Measurements from ENCODE around the gene CD163.
"Not testable (repeated sequence)": the region's sequence is repeated elsewhere in the genome, so short reads cannot be mapped to it uniquely, and the experiment has no call there.

CD163 gene

DNA sequence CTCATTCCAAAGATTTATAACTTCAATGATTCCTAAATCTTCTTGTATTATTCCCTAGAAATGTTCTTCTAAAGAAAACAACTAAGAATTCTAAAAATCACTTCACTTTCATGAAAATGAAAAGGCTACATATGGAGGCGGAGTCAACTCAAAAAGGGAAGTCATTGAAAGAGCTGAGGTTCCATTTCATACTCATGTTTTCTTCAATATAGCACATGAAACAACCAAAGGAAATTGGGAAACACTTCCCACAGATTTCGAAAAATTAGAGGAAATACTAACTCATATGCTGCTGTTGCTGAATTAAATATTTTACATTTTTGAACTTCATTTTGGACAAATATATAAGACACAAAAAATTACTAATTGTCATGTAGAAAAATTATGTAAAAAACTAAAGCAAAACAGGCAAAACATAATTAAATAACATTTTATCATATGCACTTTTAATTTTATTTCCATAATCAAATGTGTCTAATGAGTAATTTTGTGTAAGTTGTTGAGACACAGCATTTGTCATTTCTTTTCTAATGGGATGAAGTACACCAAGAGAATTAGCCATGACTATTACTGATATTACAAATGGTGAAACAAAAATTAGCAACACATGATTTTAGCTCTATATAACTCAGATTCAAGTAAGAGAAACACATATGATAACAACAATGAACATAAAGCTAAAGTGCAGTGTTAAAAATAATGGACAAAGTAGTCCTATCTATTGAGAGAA lies at the start of gene CD163:
CD163 (minus strand) TSS at position 92 of the 730 bp plus-strand sequence; CDS start at position 5, 87 bp downstream.
- DNase-seq (ENCODE audit: low read depth), result no peak

DNA sequence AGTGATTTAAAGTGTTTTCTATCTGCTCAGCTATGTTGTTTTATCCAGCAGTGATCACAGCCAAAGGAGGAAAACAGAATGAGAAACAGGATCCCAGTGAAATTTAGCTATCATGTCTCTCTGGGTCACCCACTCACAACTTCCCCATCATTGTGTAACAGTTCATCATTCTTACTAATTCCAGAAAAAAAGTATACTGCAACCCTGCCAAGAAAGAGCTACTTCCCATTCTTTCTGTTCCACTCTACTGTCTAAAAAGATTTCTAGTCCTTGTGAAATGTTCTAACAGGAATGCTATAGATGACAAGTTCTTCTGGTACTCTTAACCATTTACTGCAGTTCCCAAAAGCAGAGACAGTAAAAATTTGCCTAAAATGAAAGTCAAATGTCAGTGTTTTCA lies 39.2 kb upstream of the CD163 start:
- DNase-seq (ENCODE audit: low read depth), result peak; percentile 66

DNA sequence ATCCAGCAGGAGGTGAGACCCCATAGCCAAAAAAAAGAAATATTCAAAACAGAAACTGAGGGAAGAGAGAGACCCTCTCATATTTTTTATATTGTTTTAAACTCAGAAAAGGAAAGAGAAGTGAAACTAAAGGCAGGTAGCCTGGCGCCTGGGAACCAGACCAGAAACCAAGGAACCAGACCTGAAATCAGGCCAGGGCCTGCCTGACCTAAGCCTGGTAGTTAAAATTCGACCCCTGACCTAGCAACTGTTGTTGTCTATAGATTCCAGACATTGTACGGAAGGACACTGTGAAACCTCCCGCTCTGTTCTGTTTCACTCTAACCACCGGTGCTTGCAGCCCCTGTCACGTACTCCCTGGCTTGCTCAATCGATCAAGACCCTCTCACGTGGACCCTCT lies 38.5 kb upstream of the CD163 start:
- no peak for DNase-seq (ENCODE audit: low read depth)

DNA sequence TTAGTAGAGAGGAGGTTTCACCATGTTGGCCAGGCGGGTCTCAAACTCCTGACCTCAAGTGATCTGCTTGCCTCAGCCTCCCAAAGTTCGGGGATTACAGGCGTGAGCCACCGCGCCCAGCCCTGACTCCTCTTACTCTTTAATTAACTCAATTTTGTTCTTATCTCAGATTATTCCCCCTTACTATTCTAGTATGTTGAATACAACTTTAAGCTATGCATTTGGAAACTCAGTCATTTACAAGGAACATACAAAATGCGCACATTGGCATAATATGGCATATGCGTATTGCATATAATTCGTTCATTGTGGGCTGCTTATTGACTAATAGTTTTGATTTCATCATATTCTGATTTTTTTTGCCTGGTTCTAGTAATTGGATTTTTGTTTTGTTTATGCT lies 10.8 kb upstream of the CD163 start:
- no peak for DNase-seq (ENCODE audit: low read depth)

DNA sequence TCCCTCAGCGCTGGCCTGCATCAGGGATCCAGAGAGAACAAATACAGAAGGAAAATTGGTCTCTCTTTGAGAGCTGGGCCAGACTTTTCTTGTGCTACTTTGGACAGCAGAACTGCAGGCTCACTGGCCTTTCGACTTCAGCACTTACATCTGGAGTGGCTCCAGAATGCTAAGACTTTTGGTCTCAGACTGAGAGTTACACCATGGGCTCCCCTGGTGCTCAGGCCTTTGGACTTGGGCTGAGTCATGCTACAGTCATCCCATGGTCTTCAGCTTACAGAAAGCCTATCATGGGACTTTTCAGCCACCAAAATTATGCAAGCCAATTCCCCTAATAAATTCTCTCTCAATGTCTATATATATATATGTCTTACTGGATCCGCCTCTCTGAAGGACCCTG lies 9.0 kb upstream of the CD163 start:
- peak; percentile 86 for DNase-seq (ENCODE audit: low read depth)

DNA sequence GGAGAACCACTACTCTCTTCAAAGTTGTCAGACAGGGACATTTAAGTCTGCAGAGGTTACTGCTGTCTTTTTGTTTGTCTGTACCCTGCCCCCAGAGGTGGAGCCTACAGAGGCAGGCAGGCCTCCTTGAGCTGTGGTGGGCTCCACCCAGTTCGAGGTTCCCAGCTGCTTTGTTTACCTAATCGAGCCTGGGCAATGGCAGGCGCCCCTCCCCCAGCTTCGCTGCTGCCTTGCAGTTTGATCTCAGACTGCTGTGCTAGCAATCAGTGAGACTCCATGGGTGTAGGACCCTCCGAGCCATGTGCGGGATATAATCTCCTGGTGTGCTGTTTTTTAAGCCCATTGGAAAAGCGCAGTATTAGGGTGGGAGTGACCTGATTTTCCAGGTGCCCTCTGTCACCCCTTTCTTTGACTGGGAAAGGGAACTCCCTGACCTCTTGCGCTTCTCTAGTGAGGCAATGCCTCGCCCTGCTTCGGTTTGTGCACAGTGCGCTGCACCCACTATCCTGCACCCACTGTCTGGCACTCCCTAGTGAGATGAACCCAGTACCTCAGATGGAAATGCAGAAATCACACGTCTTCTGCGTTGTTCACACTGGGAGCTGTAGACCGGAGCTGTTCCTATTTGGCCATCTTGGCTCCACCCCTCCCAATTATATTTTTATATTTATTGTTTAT lies 6.4 kb upstream of the CD163 start:
- not testable (repeated sequence) for DNase-seq (ENCODE audit: low read depth)

DNA sequence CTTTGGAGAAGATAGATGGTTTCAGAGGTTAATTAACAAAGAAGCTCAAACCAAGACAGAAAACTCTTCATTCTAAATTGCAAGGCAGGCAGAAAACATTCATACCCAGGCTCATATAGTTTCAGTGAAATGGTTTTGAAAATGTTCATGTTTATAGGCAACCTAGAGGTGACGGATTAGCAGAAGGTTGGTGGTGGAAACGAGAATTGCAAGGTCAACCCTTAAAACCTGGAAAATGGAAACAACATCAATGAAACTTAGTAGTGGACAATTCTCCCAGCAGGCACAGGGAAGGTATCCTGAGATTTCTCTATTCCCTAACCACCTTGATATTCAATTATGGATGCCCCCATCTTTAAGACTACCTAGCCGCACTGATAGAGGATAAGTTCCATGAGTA lies 965 bp downstream of the CD163 start:
- DNase-seq (ENCODE audit: low read depth), result no peak

GRCh38 chr12:7501031-7501588 lies 2.5 kb downstream of the CD163 start:
- peak; percentile 1 for DNase-seq (ENCODE audit: low read depth)

DNA sequence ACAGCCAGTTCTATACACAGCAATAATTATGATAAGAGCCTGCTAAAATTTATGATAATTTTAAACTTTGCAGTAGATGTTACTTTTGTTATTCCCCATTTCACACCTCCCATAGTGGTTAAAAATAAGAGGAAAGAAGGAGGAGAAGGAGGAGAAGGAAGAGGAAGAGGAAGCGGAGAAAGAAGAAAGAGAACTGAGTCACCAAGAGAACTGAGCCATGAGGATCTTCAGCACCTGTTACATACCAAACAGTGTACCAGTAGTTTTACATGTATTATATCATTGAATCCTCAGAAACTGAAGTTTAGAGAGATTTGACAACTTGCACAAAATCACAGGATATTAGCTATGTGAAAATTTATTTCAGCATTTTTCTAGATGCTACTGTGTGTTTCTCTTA lies 3.9 kb downstream of the CD163 start:
- DNase-seq (ENCODE audit: low read depth), result no peak

DNA sequence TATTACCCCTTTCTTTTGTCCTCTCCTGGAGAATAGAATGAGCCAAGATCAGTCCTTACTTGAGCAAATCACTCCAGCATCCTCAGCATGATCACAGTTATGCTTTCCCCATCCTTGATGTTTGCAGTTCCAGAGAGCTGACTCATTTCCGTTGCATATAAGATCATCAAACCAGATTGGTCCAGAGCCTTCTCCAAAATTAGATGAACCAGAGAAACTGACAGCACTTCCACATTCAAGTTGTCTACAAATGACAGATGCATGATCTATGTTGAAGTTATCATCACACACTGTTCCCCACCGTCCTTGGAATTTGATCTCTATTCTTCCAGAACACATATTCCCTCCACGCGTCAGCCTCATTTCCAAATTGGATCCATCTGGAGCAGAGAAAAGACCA lies 4.8 kb downstream of the CD163 start:
- DNase-seq (ENCODE audit: low read depth), result peak; percentile 71

- no peak for DNase-seq (ENCODE audit: low read depth)
Measured at GRCh38 chr12:7497661-7498060, 5.9 kb downstream of the CD163 start.

DNA sequence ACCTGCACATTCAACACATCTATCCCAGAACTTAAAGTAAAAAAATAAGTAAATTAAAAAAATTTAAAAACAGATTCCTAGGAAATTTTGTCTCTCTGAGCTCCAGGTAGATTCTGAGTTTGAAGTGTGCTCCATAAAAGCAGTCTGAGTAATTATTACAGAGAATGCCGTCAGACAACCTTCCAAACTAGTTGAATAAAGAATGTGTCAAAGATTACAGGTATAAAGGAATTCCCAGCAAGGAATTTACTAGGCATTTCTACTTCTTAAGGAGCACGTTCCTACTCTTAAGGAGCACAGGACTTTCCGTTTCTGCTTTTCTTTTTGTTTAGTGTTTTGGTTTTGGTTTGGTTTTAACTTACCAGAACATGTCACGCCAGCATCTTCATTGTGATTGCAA lies 7.1 kb downstream of the CD163 start:
- no peak for DNase-seq (ENCODE audit: low read depth)

DNA sequence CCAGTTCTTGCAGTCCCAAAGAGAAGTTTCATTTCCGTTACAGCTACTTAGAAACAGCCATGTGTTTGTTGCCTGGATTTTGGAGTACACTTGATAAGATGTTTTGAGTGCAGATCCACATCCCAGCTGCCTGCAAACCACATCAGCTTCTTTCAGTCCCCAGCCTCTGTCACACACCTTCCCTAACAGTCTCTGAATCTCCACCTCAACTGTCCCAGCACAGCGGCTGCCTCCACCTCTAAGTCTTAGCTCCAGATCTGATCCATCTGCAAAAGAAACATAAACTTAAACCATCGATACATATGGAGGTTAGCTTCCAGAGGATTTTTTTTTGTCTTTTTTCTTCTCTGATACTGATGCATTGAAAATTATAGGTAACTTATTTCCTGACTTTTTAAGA lies 8.4 kb downstream of the CD163 start:
- DNase-seq (ENCODE audit: low read depth), result no peak

DNA sequence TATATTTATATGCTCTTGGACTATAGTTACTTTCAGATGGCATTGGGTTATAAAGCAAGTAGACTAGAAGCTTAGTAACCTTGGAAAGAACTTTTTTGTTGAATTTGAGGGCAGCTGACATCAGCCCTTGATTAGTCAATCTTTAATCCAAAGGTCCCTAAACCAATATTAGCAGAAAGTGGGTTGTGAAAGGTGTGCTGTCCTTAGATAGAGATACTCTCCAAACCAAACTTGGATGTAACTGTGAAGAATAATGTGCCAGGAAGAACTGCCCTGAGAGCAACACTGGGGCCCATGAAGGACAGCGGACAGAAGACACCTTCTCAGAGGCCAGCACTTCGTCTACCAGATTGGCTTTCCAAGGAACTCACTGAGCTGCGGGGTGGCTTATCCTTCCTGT lies 10.6 kb downstream of the CD163 start:
- no peak for DNase-seq (ENCODE audit: low read depth)

- no peak for DNase-seq (ENCODE audit: low read depth)
Measured at GRCh38 chr12:7486512-7486911, 17.1 kb downstream of the CD163 start.

- DNase-seq (ENCODE audit: low read depth), result no peak
Measured at GRCh38 chr12:7485095-7485494, 18.5 kb downstream of the CD163 start.

DNA sequence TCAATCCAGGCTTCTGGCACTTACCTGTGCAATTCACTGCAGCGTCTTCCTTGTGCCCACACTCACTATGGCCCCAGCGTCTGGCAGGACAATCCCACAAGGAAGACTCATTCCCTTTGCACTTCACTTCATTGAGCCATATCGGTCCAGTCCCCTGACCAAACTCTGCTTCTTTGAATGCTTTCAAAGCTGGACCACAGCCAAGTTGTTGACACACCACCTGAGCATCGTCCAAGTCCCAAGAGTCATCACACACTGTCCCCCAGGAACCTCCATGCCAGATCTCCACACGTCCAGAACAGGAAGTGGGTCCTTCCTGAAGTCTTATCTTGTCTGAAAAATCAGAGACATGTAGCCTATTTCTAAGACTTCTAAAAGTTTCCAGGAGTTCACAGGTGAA lies 20.2 kb downstream of the CD163 start:
- DNase-seq (ENCODE audit: low read depth), result no peak

DNA sequence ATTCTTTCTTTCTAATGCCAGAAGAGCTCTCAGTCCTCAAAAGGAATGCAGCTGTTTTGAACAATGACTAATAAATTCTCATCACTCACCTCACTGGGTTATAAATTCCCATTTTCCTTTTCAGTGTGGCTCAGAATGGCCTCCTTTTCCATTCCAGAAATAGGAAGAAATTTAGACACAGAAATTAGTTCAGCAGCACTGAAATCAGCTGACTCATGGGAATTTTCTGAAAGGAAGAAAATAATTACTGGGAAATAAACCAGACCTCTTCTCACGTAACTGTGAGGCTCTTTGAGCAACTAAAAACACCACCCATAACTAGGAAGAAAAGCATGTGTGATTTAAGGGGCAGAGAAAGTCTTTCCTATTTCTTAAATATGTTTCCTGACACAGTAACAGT lies 23.8 kb downstream of the CD163 start:
- DNase-seq (ENCODE audit: low read depth), result no peak

DNA sequence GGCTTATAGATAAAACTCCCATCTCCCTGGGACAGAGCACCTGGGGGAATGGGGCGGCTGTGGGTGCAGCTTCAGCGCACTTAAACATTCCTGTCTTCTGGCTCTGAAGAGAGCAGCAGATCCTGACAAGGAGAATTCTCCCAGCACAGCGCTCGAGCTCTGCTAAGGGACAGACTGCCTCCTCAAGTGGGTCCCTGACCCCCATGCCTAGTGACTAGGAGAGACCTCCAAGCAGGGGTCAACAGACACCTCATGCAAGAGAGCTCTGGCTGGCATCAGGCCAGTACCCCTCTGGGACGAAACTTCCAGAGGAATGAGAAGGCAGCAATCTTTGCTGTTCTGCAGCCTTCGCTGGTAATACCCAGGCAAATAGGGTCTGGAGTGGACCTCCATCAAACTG lies 31.5 kb downstream of the CD163 start:
- no peak for DNase-seq (ENCODE audit: low read depth)

DNA sequence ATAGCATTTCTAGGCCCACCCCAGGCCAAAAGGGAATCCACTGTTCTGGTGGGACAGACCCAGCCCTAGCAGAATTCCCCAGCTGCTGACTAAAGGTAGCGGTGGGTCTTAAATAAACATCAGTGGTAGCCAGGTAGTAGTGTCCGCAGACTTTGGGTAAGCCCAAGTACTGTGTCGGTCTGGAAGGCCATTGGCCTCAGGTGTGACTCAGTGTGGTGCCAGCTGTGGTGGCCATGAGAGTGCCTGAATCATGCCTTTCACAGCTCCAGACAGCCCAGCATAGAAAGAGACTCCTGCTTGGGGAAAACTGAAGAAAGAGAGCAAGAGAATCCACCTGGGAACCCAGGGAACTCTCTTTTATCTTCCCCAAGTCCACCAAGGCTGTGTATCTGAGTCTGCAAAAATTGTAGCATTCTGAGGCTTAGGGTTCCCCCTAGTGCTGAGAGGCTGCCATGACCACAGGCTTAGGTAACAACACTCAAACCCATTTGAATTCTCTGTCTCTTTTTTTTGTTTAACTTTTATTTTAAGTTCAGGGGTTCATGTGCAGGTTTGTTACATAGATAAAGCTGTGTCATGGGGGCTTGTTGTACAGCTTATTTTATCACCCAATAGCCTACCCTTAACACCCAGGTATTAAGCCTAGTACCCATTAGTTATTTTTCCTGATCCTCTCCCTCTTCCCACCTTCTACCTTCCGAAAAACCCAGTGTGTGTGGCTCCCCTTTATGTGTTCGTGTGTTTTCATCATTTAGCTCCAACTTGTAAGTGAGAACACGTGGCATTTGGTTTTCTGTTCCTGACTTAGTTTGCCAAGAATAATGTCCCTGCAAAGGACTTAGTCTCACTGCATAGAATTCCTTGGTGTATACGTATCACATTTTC lies 43.0 kb downstream of the CD163 start:
- DNase-seq (ENCODE audit: low read depth), result peak; percentile 32

GRCh38 chr12:7459973-7460372 lies 43.6 kb downstream of the CD163 start:
- DNase-seq (ENCODE audit: low read depth), result no peak

DNA sequence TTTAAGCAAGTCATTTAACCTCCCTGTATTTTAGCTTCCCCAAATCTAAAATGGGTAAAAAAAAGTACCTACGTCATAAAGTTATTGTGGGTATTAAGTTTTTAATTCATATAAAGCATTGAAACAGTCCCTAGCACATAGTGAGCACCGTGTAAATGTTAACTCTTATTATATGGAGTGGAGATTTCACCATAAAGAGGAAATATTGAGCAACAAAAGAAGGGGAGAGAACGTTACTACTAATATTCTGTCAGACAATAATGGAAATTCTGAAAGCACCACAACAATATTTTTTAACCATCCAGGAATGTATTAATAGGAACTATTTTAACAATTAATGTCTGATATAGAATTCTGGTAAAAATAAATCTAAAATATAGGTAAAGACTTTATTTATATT lies 51.8 kb downstream of the CD163 start:
- DNase-seq (ENCODE audit: low read depth), result no peak

- DNase-seq (ENCODE audit: low read depth), result no peak
Measured at GRCh38 chr12:7450667-7451066, 52.9 kb downstream of the CD163 start.

Data from fibroblast of gingiva (primary cell).